ENCODE results near the gene ALKBH6.
"Not testable (repeated sequence)": the region's sequence is repeated elsewhere in the genome, so short reads cannot be mapped to it uniquely, and the experiment has no call there.

The ALKBH6 gene

GRCh38 chr19:36014012-36014924, at the start of gene ALKBH6:
TSS of gene ALKBH6 (minus strand) at chr19:36014213. CDS start at chr19:36013397, 816 bp downstream.
- DNase-seq = peak; percentile 99

DNA sequence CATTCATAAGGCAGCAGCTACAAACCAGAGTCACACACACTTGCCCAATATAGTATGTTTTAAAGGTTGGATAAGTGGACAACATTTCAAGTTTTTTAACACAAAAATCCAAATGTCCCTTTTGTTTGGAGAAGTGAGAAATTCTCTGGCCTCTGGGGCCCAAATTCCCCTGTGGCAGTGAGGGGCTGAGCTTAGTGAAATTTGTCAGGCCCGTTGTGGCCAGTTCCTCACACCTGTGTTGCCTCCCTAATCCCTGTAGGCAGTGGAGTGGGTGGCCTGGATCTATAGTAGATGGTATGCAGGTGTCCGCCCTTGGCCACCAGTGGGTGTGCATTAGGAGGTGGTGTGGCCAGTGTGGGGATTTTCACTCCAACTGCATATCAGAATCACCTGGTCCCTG, 47.4 kb upstream of the ALKBH6 start:
- DNase-seq = no peak

DNA sequence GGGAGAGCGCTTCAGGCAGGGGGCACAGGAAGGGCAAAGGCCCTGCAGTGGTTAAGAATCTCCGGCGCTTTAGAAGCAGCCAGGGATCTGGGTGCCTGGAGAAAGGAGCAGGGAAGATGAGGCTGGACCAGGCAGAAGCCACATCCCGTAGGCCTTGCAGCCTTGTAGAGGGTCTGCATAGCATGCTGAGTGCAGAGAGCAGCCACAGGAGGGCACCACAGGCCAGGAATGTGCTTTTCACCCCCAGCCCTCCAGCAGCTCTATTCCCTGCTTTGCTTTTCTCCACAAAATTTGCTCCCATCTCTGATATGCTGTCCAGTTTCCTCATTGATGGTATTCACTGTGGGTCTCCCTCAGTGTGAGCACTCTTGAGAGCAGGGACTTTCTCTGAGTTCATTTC, 46.4 kb upstream of the ALKBH6 start:
- no peak for DNase-seq

- no peak for DNase-seq
These were observed 45.3 kb upstream of the ALKBH6 start for GRCh38 chr19:36059180-36059910.

DNA sequence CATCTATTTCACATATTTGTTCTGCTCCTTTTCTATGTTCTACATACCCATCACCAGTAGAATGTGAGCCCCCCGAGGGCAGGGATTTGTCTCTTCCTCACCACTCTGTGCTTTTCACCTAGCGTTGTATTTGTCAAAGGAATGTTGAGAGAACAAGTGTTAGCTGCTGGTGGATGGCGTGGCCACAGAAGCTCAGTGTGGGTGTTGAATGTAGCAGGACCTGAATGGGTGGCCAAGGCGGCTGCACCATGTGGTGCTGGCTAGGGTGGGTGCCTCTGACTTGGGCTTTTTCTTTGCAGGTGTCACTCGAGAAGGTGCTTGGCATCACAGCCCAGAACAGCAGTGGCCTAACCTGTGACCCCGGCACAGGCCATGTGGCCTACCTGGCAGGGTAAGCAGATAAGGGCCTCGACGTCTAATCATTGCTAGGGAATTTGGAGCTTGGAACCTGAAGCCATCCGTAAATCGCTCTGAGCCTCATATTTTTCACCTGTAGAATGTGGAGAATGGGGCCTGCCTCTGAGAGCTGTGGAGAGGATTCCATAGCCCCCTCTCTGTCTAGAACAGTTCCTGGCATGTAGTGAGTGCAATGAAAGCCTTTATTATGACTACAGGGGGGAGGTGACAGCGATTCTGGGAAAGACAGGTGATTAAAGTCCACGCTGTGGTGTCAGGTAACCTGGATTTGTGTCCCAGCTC, 44.6 kb upstream of the ALKBH6 start:
- no peak for DNase-seq

- DNase-seq = peak; percentile 92
These were observed 41.0 kb upstream of the ALKBH6 start, which contains the start of gene WDR62 for GRCh38 chr19:36054733-36055686. TSS of gene WDR62 (plus strand) at chr19:36054897. CDS start at chr19:36054972, 75 bp downstream.

DNA sequence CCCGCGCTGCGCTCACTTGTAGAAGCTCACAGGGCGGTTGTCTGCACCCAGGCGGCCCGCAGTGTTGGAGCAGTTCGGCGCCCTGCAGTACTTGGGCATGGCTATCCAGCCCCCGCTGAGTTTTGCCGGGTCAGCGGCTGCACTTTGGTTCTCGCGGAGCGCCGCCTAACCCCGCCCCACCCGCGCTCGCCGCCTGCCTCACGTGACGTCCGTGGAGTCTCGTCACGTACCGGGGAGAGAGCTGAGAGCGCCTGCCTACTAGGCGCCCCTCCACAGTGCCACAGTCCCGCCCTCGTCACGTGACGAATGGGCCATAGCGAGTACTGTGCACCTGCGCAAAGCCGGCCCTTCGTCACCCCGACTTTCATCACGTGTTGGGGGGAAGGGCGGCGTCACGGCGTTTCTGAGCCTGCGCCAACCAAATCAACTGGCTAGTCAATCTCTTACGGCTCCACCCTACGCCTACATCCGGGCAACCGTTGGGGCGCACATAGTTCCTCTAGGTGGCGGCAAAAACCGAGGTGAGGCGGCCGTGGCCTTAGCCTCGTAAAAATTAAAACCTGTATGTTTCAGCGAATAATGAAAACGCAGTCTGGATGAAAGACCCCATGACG, 40.2 kb upstream of the ALKBH6 start, which contains the start of gene THAP8:
TSS of gene THAP8 (minus strand) at position 167 of the 614 bp plus-strand sequence. CDS start at position 99, 68 bp downstream.
- DNase-seq = peak; percentile 98

GRCh38 chr19:36051637-36052036, 37.6 kb upstream of the ALKBH6 start:
- no peak for DNase-seq

GRCh38 chr19:36051236-36051635, 37.2 kb upstream of the ALKBH6 start:
- peak; percentile 7 for DNase-seq

DNA sequence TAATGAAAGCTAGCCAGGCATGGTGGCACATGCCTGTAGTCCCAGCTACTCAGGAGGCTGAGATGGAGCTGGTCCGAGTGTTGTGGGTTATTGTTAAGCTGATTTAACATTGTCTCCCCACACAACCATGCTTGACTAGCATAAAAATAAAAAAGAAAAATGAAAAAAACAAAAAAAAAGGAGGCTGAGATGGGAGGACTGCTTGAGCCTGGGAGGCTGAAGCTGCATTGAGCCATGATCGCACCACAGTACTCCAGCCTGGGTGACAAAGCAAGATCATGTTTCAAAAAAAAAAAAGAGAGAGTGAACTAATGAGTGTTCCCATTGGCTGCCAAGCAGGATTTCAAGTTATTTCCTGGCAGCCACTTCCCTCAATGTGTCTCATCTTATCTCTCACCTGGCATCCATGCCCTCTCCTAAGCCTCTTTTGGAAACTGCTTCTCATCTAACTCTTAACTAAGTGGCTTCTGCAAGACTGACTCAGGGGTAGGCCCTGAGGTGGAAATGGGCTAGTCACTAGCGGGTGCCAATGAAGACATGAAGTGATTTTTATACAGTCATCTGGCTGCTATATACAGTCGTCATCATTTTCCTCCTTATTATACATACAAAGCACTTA, 35.2 kb upstream of the ALKBH6 start:
- DNase-seq = no peak

DNA sequence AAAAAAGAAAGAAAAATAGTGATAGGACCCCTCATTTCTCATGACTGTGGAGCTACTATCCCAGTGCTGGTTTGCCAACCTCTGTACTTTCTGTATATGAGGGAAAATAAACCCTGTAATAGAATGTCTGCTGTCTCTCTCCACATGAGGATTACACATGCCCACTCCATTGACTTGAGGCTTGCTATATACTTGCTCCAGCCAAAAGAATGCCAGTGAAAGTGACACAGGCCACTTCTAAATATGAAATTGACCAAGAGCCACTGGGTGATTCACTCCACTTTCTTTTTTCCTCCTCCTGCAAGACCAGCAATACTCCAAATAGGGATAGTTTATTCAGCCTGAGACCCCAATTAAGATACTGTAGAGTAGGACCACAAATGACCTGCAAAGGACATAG, 33.8 kb upstream of the ALKBH6 start:
- DNase-seq = no peak

GRCh38 chr19:36046443-36047050, 32.5 kb upstream of the ALKBH6 start:
- DNase-seq = no peak

DNA sequence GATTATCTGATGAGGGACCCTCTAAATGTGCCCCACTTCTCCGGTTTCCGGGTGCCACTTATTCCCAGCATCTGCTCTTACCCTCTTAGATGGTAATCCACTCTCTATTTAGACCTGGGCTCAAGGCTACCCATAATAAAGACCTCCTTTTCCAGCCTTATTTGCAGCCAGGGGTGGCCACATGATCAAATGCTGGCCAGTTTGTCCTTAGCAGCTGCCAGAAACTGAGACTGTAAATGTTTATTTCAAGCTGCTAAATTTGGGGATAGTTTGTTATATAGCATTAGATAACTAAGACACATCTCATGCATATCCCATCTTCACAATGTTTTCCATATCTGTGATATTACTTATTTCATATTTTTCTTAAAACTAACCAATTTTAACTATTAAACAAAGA, 29.9 kb upstream of the ALKBH6 start:
- no peak for DNase-seq

DNA sequence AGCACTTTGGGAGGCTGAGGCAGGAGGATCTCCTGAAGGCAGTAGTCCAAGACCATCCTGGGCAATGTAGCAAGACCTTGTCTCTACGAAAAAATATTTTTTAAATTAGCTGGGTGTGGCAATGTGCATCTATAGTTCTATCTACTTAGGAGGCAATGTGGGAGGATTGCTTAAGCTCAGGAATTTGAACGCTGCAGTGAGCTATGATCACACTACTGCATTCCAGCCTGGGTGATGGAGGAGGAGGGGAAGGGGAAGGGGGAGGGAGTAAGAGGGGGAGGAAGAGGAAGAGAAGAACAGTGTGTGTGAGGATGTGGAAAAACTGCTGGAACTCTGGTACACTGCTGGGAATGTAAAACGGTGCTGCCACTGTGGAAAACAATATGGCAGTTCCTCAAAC, 27.8 kb upstream of the ALKBH6 start:
- no peak for DNase-seq

DNA sequence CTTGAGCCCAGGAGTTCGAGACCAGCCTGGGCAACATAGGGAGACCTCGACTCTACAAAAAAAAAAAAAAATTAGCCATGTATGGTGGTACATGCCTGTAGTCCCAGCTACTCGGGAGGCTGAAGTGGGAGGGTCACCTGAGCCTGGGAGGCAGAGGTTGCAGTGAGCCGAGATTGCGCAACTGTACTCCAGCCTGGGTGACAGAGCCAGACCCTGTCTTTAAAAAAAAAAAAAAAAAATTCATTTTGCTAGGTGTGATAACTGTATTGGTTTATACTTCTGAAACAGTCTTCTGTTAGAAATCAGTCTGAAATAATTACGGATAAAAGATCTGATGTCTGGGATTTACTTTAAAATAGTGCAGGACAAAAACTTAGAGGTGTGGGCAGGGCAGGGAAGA, 27.1 kb upstream of the ALKBH6 start:
- DNase-seq = not testable (repeated sequence)

DNA sequence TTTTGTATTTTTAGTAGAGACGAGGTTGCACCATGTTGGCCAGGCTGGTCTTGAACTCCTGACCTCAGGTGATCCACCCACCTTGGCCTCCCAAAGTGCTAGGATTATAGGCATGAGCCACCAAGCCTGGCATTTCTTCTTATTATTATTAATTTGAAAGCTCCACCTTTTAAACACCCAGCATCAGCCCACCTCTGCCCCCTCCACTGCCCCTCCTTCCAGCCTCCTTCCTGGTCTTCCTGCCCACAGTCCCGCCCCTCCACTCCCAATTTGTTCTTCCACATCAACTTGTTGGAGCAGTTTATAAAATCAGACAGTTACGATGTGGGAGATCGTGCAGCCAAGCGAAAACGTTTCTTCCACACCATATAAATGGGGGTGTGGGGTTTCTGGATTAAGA, 26.5 kb upstream of the ALKBH6 start:
- DNase-seq = no peak

GRCh38 chr19:36032251-36033104, 18.5 kb upstream of the ALKBH6 start, which contains the start of gene CLIP3:
TSS of gene CLIP3 (minus strand) at chr19:36032873. CDS start at chr19:36032357, 516 bp downstream.
- peak; percentile 81 for DNase-seq

DNA sequence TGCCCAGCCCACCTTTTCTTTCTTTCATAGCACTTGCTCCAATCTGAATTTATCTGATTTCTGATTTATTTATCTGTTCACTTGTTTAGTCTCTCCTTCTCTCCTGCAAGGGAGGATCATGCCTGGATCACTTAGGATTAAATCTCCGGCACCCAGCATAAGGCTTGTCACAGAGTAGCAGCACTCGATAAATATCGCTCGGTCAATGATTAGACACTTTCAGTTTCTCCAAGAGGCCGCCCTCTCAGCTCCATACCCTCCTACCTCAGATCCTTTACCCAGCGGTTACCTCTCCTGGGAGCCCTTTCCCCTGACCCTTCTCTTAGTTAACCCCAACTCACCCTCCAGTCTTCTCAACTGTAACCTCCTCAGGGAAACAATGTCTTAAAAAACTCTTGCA, 17.3 kb upstream of the ALKBH6 start:
- no peak for DNase-seq

Measured in NCI-H1436 (cell line).